SK-N-MC (cell line): ENCODE measurements around the gene MISP.

Source experiments
- DNase-seq: peaks from one replicate; pipeline ENCODE4 v3.0.0-alpha.2; 2011; ENCODE audit warnings: low read depth, low spot score
- H3K27ac ChIP-seq: fragments of 200-600 bp; sonication (generic); 2 replicates; pipeline ENCODE4 v1.5.1; 2016; ENCODE audit warnings: mixed run types
- H3K36me3 ChIP-seq: fragments of 200-600 bp; sonication (generic); 2 replicates; pipeline ENCODE4 v1.6.1; 2017; ENCODE audit warnings: antibody characterized with exemption, low read length, mixed read lengths; ENCODE audit not compliant: insufficient read depth
- H3K4me3 ChIP-seq: fragments of 200-600 bp; sonication (generic); 2 replicates; pipeline ENCODE4 v1.5.1; 2016
- H3K9ac ChIP-seq: fragments of 200-600 bp; sonication (generic); 2 replicates; pipeline ENCODE4 v1.8.0; 2017; ENCODE audit warnings: mixed run types, mixed read lengths; ENCODE audit not compliant: insufficient read length
- H3K9me3 ChIP-seq: fragments of 200-600 bp; sonication (generic); 2 replicates; pipeline ENCODE4 v1.6.1; 2017; ENCODE audit warnings: low read depth, mild to moderate bottlenecking, antibody characterized with exemption, low read length, moderate library complexity, mixed read lengths
- EZH2 ChIP-seq: fragments of 200-600 bp; sonication (generic); IDR thresholded peaks from one replicate; pipeline ENCODE4 v1.6.1; 2017; ENCODE audit warnings: antibody characterized with exemption
- FOXP2 ChIP-seq: optimal IDR thresholded peaks from 2 replicates; pipeline ENCODE3; 2011; ENCODE audit warnings: mild to moderate bottlenecking, moderate library complexity; ENCODE audit not compliant: insufficient read depth; ENCODE audit errors: extremely low read length, control extremely low read depth
- POLR2AphosphoS5 ChIP-seq: IDR thresholded peaks from 2 replicates; pipeline ENCODE4 v1.6.1; 2012; ENCODE audit warnings: mild to moderate bottlenecking, low read depth, low read length, borderline replicate concordance

MISP gene

DNA sequence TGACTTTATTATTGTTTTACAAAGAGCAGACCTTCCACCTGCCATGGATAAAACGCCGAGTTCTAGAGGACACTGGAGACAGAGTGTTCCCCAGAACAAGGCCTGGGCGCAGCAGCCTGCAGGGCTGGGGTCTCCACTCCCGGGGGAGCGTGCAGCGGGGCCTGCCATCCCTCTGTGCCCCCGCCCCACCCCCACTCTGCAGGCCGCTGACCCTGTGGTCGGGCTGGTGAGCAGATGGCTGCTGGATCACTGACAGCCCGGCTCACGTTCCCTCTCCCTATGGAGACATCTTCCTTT is 37.7 kb downstream of the MISP start:
- H3K27ac ChIP-seq, result no peak overlapping the region
- no peaks in the 10 kb centered on the region for H3K9me3 ChIP-seq
- H3K4me3 ChIP-seq, result no peak overlapping the region
- no peaks in the 10 kb centered on the region for H3K36me3 ChIP-seq
- TF ChIP-seq EZH2 (no peak), FOXP2 (no peak), POLR2AphosphoS5 (no peak)
- DNase-seq, result no peak
- no peak overlapping the region for H3K9ac ChIP-seq

DNA sequence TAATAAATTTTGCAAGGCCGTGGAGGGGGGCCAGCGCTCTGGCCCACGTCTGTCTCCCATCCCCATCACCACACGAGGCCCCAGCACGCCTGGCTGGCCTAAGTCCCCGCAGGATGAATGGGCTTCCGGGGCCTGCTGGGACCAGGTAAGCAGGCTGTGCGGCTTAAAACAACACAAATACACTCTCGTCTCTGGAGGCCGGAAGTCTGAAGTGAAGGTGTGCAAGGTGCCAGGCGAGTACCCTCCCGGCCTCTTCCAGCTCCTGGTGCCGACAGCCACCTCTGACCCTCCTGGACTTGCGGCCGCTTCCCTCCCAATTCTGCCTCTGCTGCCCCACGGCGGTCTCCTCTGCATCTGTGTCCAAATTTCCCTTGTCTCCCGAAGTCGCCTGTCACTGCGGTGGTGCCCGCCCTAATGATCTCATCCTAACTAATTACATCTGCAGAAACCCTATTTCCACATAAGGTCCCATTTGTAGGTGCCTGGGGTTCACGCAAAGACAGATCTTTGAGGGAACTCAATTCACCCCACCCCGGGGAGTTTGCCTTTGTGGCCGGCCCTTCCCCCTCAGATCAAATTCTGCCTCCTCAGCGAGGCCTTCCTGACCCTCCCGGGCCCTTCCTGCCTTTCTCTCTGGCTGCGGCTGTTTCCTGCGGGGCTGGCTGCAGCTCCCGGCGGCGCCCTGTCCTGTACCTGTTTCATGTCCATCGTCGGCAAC is 38.2 kb downstream of the MISP start:
- no peak for DNase-seq
- Histone ChIP-seq H3K36me3 (no peaks in the 10 kb centered on the region), H3K4me3 (no peak overlapping the region), H3K27ac (0 out of 2 replicates have a peak overlapping the region, but pooled peaks have one; percentile 19), H3K9me3 (no peaks in the 10 kb centered on the region), H3K9ac (no peak overlapping the region)
- TF ChIP-seq POLR2AphosphoS5, result no peak
- TF ChIP-seq EZH2, result no peak
- no peak for TF ChIP-seq FOXP2

DNA sequence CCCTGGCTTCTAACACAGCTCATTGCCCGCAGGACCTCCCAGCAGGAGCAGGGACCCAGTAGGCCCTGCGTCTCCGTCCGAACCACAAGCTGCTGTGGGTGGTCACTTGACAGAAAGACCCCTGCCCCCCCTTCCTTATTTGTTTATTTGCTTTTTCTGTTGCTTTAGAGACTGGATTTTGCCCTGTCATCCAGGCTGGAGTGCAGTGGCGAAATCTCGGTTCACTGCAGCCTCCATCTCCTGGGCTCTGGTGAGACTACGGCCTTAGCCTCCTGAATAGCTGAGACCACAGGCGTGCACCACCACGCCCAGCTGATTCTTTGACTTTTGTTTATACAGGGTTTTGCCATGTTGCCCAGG is 38.8 kb downstream of the MISP start:
- Histone ChIP-seq H3K9ac (no peak overlapping the region), H3K9me3 (no peaks in the 10 kb centered on the region), H3K4me3 (no peak overlapping the region), H3K36me3 (no peaks in the 10 kb centered on the region), H3K27ac (0 out of 2 replicates have a peak overlapping the region, but pooled peaks have one; percentile 19)
- no peak for DNase-seq
- TF ChIP-seq FOXP2 (no peak), POLR2AphosphoS5 (no peak), EZH2 (no peak)

DNA sequence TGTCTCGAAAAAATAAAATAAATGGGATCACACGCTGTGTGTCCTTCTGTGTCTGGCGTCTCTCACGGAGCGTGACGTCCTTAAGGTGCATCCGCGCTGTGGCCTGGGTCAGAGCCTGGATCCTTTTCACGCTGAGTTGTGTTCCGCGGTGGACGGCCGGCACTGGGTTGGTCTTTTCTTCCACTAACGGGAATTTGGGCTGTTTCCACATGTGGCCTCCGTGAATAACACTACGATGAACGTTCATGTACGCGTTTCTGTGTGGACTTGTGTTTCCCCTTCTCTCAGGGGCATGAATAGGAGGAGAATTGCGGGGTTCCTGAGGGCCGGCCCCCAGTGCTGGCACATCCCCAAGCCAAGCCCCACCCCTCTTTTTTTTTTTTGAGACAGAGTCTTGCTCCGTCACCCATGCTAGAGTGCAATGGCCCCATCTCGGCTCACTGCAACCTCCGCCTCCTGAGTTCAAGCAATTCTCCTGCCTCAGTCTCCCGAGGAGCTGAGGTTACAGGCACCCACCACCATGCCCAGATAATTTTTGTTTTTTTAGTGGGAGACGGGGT is 40.2 kb downstream of the MISP start:
- no peak overlapping the region for H3K4me3 ChIP-seq
- H3K27ac ChIP-seq, result peak overlapping the region; percentile 50; the same call in 1 of the 2 replicates
- no peaks in the 10 kb centered on the region for H3K9me3 ChIP-seq
- DNase-seq, result no peak
- no peak overlapping the region for H3K9ac ChIP-seq
- no peaks in the 10 kb centered on the region for H3K36me3 ChIP-seq
- no peak for TF ChIP-seq POLR2AphosphoS5
- TF ChIP-seq EZH2, result no peak
- TF ChIP-seq FOXP2, result no peak

DNA sequence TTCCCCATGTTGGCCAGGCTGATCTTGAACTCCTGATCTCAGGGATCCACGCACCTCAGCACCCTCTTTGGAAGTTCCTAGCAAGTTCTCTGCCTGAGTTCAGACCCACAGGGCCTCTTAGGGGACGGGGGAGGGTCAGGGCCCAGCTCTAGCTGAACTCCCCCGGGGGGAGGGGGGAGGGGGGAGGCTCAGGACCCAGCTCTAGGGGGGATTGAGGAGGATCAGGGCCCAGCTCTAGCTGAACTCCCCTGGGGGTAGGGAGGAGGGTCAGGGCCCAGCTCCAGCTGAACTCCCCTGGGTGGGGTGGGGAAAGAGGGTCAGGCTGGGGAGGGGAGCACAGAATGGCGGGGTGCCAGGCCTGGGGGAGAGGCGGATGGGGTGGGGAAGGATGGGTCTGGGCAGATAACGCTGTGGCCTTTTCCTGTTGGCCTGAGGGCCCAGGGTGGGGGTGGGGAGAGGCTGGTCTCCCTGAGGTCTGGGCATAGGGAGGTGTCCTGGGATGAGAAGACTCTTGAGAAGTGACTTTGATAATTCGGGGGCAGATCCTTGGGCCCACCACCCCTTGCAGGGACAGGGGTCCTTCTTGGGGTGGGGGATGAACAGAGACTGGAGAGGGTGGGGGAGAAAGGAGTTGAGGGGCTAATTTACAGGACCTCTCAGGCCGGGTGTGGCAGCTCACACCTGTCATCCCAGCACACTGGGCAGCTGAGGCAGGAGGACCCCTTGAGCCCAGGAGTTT is 40.8 kb downstream of the MISP start:
- no peak overlapping the region for H3K9ac ChIP-seq
- no peak for DNase-seq
- H3K4me3 ChIP-seq, result no peak overlapping the region
- no peaks in the 10 kb centered on the region for H3K36me3 ChIP-seq
- TF ChIP-seq FOXP2, result no peak
- TF ChIP-seq POLR2AphosphoS5, result no peak
- no peak for TF ChIP-seq EZH2
- no peaks in the 10 kb centered on the region for H3K9me3 ChIP-seq
- peak overlapping the region; percentile 50; the same call in 1 of the 2 replicates for H3K27ac ChIP-seq

DNA sequence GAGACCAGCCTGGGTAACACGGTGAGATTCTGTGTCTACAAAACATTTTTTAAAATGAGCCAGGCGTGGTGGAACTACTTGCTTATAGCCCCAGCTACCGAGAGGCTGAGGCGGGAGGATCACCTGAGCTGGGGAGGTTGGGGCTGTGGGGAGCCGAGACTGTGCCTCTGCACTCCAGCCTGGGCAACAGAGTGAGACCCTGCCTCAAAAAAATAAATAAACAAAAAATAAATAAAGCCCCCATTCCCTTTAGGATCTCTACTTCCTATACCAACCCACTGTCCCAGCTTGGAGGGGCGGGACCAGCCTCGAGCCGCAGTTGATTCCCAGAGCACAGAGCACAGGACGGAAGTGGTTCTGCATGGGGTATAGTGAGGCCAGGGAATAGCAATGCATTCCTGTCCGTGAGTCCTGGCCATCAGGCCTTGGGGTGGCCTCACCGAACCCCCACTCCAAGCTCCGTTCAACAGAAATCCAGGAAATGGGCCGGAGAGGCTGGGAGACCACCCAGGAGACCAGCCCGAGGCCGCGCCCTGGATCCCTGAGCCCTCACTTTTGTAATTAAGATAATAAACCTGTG is 41.5 kb downstream of the MISP start:
- no peak for TF ChIP-seq FOXP2
- TF ChIP-seq POLR2AphosphoS5, result no peak
- no peak for TF ChIP-seq EZH2
- Histone ChIP-seq H3K36me3 (no peaks in the 10 kb centered on the region), H3K9me3 (no peaks in the 10 kb centered on the region), H3K9ac (no peak overlapping the region), H3K27ac (peak overlapping the region; percentile 22; the same call in 1 of the 2 replicates), H3K4me3 (no peak overlapping the region)
- no peak for DNase-seq

DNA sequence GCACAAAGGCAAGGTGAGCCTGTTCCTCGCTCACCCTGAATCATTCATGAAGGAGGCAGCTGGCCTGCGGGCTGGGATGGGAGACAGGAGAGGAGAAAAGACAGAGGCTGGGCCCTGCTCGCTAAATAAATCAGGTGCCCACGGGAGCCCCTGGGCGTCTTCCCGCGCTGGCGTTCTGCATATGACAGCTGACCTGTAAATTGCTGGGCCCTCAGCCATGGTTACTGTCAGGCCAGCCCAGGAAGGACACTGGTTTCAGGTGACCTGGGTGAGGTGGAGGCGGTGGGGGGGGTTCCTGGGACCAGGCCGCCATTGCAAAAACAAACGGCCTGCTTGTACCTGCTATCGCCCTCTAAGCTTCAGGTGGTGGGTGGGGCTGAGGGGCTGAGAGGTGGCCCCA is 42.9 kb downstream of the MISP start:
- no peak for DNase-seq
- TF ChIP-seq POLR2AphosphoS5 (no peak), FOXP2 (no peak)
- H3K36me3 ChIP-seq, result peaks cover 9% of the 10 kb centered on the region
- no peak overlapping the region for H3K9ac ChIP-seq
- H3K4me3 ChIP-seq, result no peak overlapping the region
- no peak overlapping the region for H3K27ac ChIP-seq
- no peaks in the 10 kb centered on the region for H3K9me3 ChIP-seq

DNA sequence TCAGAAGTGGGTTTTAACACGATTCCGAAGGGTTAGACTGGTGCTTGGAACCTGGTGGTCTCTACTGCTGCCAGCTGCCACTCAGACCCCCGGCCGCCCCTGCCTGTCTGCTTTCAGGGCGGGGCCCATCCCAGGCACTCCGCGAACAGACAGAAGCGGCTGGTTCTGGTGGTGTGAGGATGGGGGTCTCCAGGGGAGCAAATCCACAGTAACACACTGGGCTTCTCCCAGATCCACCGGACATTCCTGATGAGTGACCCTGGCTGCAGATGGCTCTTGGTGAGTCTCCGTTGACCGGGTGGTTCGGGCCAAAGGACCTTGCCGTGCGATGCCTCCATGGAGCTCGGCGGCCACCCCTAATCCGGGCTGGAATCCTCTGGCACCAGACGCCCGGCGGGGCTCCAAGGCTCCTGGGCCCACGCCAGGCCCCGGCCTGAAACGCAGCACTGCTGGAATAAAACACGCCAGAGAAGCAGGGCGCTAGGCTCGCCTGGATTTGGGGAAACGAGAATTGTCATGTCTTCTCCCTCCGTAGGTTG is 44.2 kb downstream of the MISP start:
- no peak for DNase-seq
- no peak overlapping the region for H3K4me3 ChIP-seq
- no peak overlapping the region for H3K9ac ChIP-seq
- TF ChIP-seq FOXP2 (no peak), EZH2 (no peak), POLR2AphosphoS5 (no peak)
- no peaks in the 10 kb centered on the region for H3K9me3 ChIP-seq
- peaks cover 22% of the 10 kb centered on the region for H3K36me3 ChIP-seq
- no peak overlapping the region for H3K27ac ChIP-seq
